HepG2 (cell line): ENCODE results near the gene TPGS1. TPM values are rescaled to one million over a fixed set of nuclear protein-coding genes. Genes with fewer than 3 reads are reported as not detected.

Source experiments
- ATAD3A ChIP-seq: sonication (generic); formaldehyde crosslinking; IDR thresholded peaks from 2 replicates; pipeline ENCODE4 v1.4.0; 2020; ENCODE audit warnings: missing genetic modification reagents
- CBX2 ChIP-seq, 2 experiments: fragments of 200-600 bp in 1 of 2; sonication (generic); formaldehyde crosslinking in 1 of 2; IDR thresholded peaks; 2 replicates each; pipeline versions ENCODE4 v1.7.0 to v1.8.1; 2018 to 2022; ENCODE audit warnings: low read depth in 2 of 2, low read length in 1 of 2, mild to moderate bottlenecking in 1 of 2, missing genetic modification reagents in 1 of 2
- CCAR2 ChIP-seq: fragments of 200-400 bp; formaldehyde crosslinking; optimal IDR thresholded peaks from 2 replicates; pipeline ENCODE3; 2018; ENCODE audit warnings: low read depth, mild to moderate bottlenecking, low read length, moderate library complexity
- CEBPB ChIP-seq: IDR thresholded peaks from 2 replicates; pipeline ENCODE4 v1.6.1; 2011; ENCODE audit warnings: low read depth, low read length, improper control_type of control experiment, borderline replicate concordance
- FOSL2 ChIP-seq: sonication (generic); formaldehyde crosslinking; IDR thresholded peaks from 2 replicates; pipeline ENCODE4 v1.4.0; 2020; ENCODE audit warnings: missing genetic modification reagents
- HNRNPL ChIP-seq: fragments of 200-400 bp; formaldehyde crosslinking; IDR thresholded peaks from 2 replicates; pipeline ENCODE4 v1.6.1; 2017; ENCODE audit warnings: mild to moderate bottlenecking, low read depth, low read length
- NR2C2 ChIP-seq: sonication (generic); formaldehyde crosslinking; IDR thresholded peaks from 2 replicates; pipeline ENCODE4 v1.4.0; 2020; ENCODE audit warnings: missing genetic modification reagents, mild to moderate bottlenecking, moderate library complexity, borderline replicate concordance
- PHF8 ChIP-seq: sonication (generic); formaldehyde crosslinking; IDR thresholded peaks from 2 replicates; pipeline ENCODE4 v1.5.0; 2020; ENCODE audit warnings: missing genetic modification reagents
- POLR2A ChIP-seq, 2 experiments: IDR thresholded peaks; 2 replicates each; pipeline ENCODE4 v1.6.1; 2011; ENCODE audit warnings: low read depth in 2 of 2, low read length in 2 of 2, mild to moderate bottlenecking in 1 of 2, moderate library complexity in 1 of 2; ENCODE audit not compliant: insufficient read depth in 1 of 2
- POLR2AphosphoS2 ChIP-seq: IDR thresholded peaks from 2 replicates; pipeline ENCODE4 v1.6.1; 2011; ENCODE audit warnings: low read depth, low read length, improper control_type of control experiment
- SP1 ChIP-seq, 2 experiments: fragments of 450-650 bp in 1 of 2; sonication (generic) in 1 of 2; formaldehyde crosslinking in 1 of 2; IDR thresholded peaks; 2 replicates each; pipeline versions ENCODE4 v1.4.0 to v1.6.1; 2016 to 2020; ENCODE audit warnings: missing genetic modification reagents in 1 of 2
- YY1 ChIP-seq: IDR thresholded peaks from 2 replicates; pipeline ENCODE4 v1.6.1; 2011; ENCODE audit warnings: low read length, low read depth, moderate library complexity, mild to moderate bottlenecking; ENCODE audit not compliant: insufficient read depth, insufficient replicate concordance
- ZFP36 ChIP-seq: fragments of 150-350 bp; IDR thresholded peaks from 2 replicates; pipeline ENCODE4 v1.6.1; 2018; ENCODE audit warnings: borderline replicate concordance, low read length, low read depth; ENCODE audit not compliant: partially characterized antibody
- ZNF274 ChIP-seq: sonication (generic); formaldehyde crosslinking; IDR thresholded peaks from 2 replicates; pipeline ENCODE4 v1.5.1; 2020; ENCODE audit warnings: mild to moderate bottlenecking, missing genetic modification reagents
- ZNF749 ChIP-seq: sonication (generic); formaldehyde crosslinking; IDR thresholded peaks from 2 replicates; pipeline ENCODE4 v1.8.0; 2022; ENCODE audit warnings: mild to moderate bottlenecking, missing genetic modification reagents, moderate library complexity, borderline replicate concordance
- ZNF777 ChIP-seq: sonication (generic); formaldehyde crosslinking; IDR thresholded peaks from 2 replicates; pipeline ENCODE4 v1.4.0; 2020; ENCODE audit warnings: missing genetic modification reagents
- polyA plus RNA-seq, 8 experiments: library from polyadenylated mRNA; depleted of rRNA in 3 of 8; stranded (reverse) in 7 of 8; unstranded in 1 of 8; fragments of >200 nt; fragmentation: Illumina TruSeq in 4 of 8; extraction: Trizol in 4 of 8; gene quantifications; 2 replicates each; pipeline versions ENCODE4 v1.2.1 to v1.2.3, GENCODE V29; 2011 to 2016; ENCODE audit warnings: low read depth in 4 of 8, missing spikeins in 1 of 8, mixed read lengths in 1 of 8; ENCODE audit not compliant: insufficient read depth in 1 of 8
- total RNA-seq, 5 experiments: library from RNA; depleted of rRNA; stranded (reverse); fragments of >200 nt; fragmentation: Illumina TruSeq; extraction: Trizol; gene quantifications; 2 replicates each; pipeline ENCODE4 v1.2.3, GENCODE V29; 2016; ENCODE audit warnings: low read depth in 1 of 5
- TF ChIP-seq, protein P1 (sequence below): IDR thresholded peaks from 2 replicates; pipeline ENCODE4 v1.6.1; 2016; ENCODE audit warnings: missing biosample characterization, missing genetic modification reagents, low read depth
- TF ChIP-seq, protein P2 (sequence below): sonication (generic); formaldehyde crosslinking; IDR thresholded peaks from 2 replicates; pipeline ENCODE4 v1.8.1; 2023; ENCODE audit warnings: missing genetic modification reagents, mild to moderate bottlenecking, borderline replicate concordance
- TF ChIP-seq, protein P3 (sequence below): sonication (generic); formaldehyde crosslinking; IDR thresholded peaks from 2 replicates; pipeline ENCODE4 v1.8.0; 2023; ENCODE audit warnings: mild to moderate bottlenecking, missing genetic modification reagents
- TF ChIP-seq, protein P4 (sequence below): sonication (generic); formaldehyde crosslinking; IDR thresholded peaks from 2 replicates; pipeline ENCODE4 v1.5.1; 2020; ENCODE audit warnings: missing genetic modification reagents, mild to moderate bottlenecking, borderline replicate concordance

The TPGS1 gene
- total and polyA plus RNA-seq, 2 of the 13 experiments (the other 11 are each of a cell fraction or from before 2014, with no cell fraction given) = 1.1 to 6.2 TPM

DNA sequence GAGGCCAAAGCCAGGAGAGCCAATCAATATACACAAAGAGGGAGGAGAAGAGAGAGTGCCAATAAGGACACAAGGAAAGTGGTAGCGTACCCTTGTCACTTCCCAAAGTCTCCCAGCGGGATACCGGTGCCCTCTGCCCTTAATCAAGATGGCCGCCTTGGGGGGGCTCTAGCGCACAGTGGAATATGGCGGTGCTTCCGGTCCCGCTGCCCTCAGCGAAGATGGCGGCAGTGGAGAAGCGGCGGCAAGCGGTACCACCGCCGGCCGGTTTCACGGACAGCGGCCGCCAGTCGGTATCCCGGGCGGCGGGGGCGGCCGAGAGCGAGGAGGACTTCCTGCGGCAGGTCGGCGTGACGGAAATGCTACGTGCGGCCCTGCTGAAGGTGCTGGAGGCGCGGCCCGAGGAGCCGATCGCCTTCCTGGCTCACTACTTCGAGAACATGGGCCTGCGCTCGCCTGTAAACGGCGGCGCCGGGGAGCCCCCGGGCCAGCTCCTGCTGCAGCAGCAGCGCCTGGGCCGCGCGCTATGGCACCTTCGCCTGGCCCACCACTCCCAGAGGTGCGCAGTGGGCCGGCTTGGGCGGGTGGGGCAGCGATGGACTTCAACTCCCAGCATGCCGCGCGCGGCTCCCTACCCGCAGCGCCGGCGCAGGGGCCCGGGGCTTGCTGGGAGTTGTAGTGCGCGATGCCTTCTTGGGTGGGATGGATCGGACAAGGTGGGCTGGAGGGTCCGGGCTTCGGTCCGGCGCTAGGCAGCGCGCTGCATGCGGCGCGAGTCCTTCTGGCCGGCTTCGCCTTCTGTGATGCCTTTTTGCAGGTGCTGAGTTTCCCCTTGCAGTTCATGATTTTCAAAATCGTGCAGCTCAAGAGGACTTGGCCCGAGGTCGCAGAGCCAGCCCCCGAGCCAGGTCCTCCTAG lies at the start of gene TPGS1 (continued):
- TF ChIP-seq, protein P1, sequence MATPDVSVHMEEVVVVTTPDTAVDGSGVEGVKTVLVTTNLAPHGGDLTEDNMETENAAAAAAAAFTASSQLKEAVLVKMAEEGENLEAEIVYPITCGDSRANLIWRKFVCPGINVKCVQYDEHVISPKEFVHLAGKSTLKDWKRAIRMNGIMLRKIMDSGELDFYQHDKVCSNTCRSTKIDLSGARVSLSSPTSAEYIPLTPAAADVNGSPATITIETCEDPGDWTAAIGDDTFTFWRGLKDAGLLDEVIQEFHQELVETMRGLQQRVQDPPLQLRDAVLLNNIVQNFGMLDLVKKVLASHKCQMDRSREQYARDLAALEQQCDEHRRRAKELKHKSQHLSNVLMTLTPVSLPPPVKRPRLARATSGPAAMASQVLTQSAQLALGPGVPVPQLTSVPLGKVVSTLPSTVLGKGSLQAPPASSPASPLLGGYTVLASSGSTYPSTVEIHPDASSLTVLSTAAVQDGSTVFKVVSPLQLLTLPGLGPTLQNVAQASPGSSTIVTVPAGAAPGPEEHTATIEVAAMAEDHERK (CRISPR knock-in tag) = 0 out of 2 replicates have a peak, but pooled peaks have one; percentile 26
- TF ChIP-seq ATAD3A (CRISPR knock-in tag) (no peak), ZNF749 (CRISPR knock-in tag) (no peak; the same call in 1 of the 2 replicates), CEBPB (no peak), ZNF274 (CRISPR knock-in tag) (no peak), ZFP36 (no peak), YY1 (peak; percentile 99), HNRNPL (no peak), NR2C2 (peak; percentile 90), CCAR2 (no peak), POLR2AphosphoS2 (no peak), CBX2 (IDR thresholded peaks at IDR 0.05; ENCODE audit: low read depth, low read length) (no peak), CBX2 (CRISPR knock-in tag; IDR thresholded peaks at IDR 0.05; ENCODE audit: low read depth) (no peak), POLR2A (IDR thresholded peaks at IDR 0.05; ENCODE audit: insufficient read depth in 1 of 2, low read depth in 2 of 2, low read length in 2 of 2) (peak; percentile 54 to 69), ZNF777 (CRISPR knock-in tag) (0 out of 2 replicates have a peak, but pooled peaks have one; percentile 11), PHF8 (CRISPR knock-in tag) (peak; percentile 95), FOSL2 (CRISPR knock-in tag) (no peak), SP1 (IDR thresholded peaks at IDR 0.05) (no peak), SP1 (CRISPR knock-in tag; IDR thresholded peaks at IDR 0.05) (0 out of 2 replicates have a peak, but pooled peaks have one; percentile 16)
- TF ChIP-seq, protein P2, sequence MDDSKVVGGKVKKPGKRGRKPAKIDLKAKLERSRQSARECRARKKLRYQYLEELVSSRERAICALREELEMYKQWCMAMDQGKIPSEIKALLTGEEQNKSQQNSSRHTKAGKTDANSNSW (CRISPR knock-in tag) = no peak
- TF ChIP-seq, protein P3, sequence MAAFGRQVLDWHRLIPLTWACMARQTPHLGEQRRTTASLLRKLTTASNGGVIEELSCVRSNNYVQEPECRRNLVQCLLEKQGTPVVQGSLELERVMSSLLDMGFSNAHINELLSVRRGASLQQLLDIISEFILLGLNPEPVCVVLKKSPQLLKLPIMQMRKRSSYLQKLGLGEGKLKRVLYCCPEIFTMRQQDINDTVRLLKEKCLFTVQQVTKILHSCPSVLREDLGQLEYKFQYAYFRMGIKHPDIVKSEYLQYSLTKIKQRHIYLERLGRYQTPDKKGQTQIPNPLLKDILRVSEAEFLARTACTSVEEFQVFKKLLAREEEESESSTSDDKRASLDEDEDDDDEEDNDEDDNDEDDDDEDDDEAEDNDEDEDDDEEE (CRISPR knock-in tag) = no peak
- TF ChIP-seq, protein P4, sequence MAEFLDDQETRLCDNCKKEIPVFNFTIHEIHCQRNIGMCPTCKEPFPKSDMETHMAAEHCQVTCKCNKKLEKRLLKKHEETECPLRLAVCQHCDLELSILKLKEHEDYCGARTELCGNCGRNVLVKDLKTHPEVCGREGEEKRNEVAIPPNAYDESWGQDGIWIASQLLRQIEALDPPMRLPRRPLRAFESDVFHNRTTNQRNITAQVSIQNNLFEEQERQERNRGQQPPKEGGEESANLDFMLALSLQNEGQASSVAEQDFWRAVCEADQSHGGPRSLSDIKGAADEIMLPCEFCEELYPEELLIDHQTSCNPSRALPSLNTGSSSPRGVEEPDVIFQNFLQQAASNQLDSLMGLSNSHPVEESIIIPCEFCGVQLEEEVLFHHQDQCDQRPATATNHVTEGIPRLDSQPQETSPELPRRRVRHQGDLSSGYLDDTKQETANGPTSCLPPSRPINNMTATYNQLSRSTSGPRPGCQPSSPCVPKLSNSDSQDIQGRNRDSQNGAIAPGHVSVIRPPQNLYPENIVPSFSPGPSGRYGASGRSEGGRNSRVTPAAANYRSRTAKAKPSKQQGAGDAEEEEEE = no peak
